Thoracic aorta (tissue), 2 donors: Measurements from ENCODE around the gene CCDC167. TPM values are rescaled to one million over a fixed set of nuclear protein-coding genes. Genes with fewer than 3 reads are reported as not detected.
A peak's percentile ranks its signal among the peaks of the same experiment; 100 is the strongest.

Source experiments
- ATAC-seq: fragments of 150-250 bp; one replicate; pipeline ENCODE4 v1.8.0; 2017; ENCODE audit warnings: low read depth; ENCODE audit not compliant: insufficient number of reproducible peaks, low FRiP score
- DNase-seq: peaks from one replicate; pipeline ENCODE4 v3.0.0-alpha.2; 2020; ENCODE audit warnings: low spot score
- H3K27ac ChIP-seq, 2 donors: fragments of 200-600 bp; sonication (generic); 1 replicate in 1 of 2; 2 replicates in 1 of 2; pipeline ENCODE4 v1.5.1; 2016; ENCODE audit warnings: mild to moderate bottlenecking in 2 of 2, moderate library complexity in 2 of 2
- H3K27me3 ChIP-seq: fragments of 200-600 bp; sonication (generic); replicated peaks from 2 replicates; pipeline ENCODE4 v1.6.0; 2016; ENCODE audit warnings: mild to moderate bottlenecking; ENCODE audit not compliant: insufficient read depth
- H3K36me3 ChIP-seq: fragments of 200-600 bp; sonication (generic); one replicate; pipeline ENCODE4 v1.5.1; 2016
- H3K4me1 ChIP-seq, 2 donors: fragments of 200-600 bp; sonication (generic); 1 replicate in 1 of 2; 2 replicates in 1 of 2; pipeline versions ENCODE4 v1.5.1 to v1.6.0; 2016; ENCODE audit warnings: low read depth in 2 of 2, mild to moderate bottlenecking in 1 of 2; ENCODE audit not compliant: control insufficient read depth in 1 of 2
- H3K4me3 ChIP-seq: fragments of 200-600 bp; sonication (generic); 2 replicates; pipeline ENCODE4 v1.5.1; 2016; ENCODE audit warnings: mild to moderate bottlenecking
- H3K9me3 ChIP-seq: fragments of 200-600 bp; sonication (generic); 2 replicates; pipeline ENCODE4 v1.5.1; 2016
- CTCF ChIP-seq: fragments of 200-600 bp; sonication (generic); IDR thresholded peaks from one replicate; pipeline ENCODE4 v1.5.1; 2019; ENCODE audit warnings: antibody characterized with exemption
- total RNA-seq, 2 donors: library from RNA; depleted of rRNA; stranded (reverse); fragments of >200 nt; gene quantifications; one replicate each; pipeline versions ENCODE4 v1.1.0 to v1.2.3, GENCODE V29; 2016

CCDC167 gene
- total RNA-seq, 2 donors from 2014 or later: 14.4 to 20.8 TPM

- Histone ChIP-seq H3K27me3 (no peaks in the 10 kb centered on the region), H3K9me3 (no peaks in the 10 kb centered on the region), H3K4me3 (peak overlapping the region; percentile 25), H3K36me3 (no peaks in the 10 kb centered on the region), H3K27ac (no peak overlapping the region), H3K4me1 (peaks cover 4 to 7% of the 10 kb centered on the region in 2 donors)
- TF ChIP-seq CTCF: no peak
- DNase-seq (no peak), ATAC-seq (no peak)
Observed at GRCh38 chr6:37515712-37516075, 16.0 kb upstream of the CCDC167 start.

DNA sequence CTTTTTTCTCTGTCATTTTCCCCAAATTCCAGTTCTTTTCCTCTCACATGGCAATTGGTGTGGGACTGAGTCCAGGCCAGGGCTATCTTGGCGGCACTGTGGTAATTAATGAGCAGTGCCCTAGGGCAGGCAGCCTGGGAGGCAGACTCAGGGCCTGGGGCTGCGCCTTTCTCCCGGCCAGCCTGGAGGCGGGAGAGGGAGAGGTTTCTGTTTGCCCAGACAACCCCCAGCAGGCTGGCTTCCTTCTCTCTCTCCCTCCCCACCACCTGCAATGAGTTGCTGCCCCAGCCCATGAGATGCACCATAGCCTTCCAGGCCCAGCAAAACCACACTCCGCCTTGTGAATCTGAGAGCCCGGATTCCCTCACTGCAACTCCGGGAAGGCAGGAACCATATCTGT is 15.1 kb upstream of the CCDC167 start:
- H3K27me3 ChIP-seq: no peaks in the 10 kb centered on the region
- no peak overlapping the region for H3K27ac ChIP-seq
- H3K4me3 ChIP-seq: no peak overlapping the region
- no peaks in the 10 kb centered on the region for H3K9me3 ChIP-seq
- DNase-seq (no peak), ATAC-seq (no peak)
- TF ChIP-seq CTCF: no peak
- H3K4me1 ChIP-seq: peaks cover 4 to 7% of the 10 kb centered on the region in 2 donors
- no peaks in the 10 kb centered on the region for H3K36me3 ChIP-seq

DNA sequence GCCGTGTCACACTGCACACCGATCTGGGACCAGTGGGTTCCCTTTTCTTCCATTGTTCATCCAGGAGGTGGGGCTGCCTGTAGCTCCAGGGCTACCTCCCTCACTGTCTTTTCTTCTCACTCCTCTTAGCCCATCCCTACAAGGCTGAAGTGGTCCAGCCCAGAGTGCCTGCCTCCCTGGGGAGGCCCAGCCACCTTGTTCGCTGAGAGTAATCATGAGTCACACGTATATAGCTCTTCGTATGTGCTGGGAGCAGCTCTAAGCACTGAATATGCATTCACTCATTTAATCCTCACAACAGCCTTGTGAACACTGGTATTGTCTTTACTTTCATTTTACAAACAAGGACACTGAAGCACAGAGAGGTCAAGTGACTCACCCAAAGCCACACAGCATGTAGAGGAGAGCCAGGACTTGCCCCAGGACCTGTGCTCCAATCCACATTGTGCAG is 14.7 kb upstream of the CCDC167 start:
- peaks cover 4 to 7% of the 10 kb centered on the region in 2 donors for H3K4me1 ChIP-seq
- no peak for TF ChIP-seq CTCF
- no peaks in the 10 kb centered on the region for H3K36me3 ChIP-seq
- H3K27ac ChIP-seq: no peak overlapping the region
- no peaks in the 10 kb centered on the region for H3K27me3 ChIP-seq
- DNase-seq (no peak), ATAC-seq (no peak)
- H3K9me3 ChIP-seq: no peaks in the 10 kb centered on the region
- H3K4me3 ChIP-seq: no peak overlapping the region

DNA sequence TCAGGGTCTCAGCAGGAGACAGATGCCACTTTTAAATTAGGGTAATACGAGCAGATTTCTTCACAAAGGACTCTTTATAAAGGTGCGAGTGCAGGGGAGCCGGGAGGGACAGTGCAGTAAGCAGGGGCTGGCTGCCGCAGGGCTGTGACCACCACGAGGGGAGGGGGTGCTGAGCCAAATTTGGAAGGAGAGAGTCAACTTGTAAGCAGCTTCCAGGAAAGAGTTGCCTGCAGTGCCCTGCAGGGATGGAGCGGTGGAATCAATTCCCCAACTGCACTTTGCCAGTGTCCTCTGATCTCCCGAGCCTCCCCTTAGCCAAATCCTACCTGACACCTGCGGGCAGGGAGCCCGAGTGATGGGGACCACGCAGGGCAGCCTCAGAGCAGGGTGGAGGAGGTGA is 13.9 kb upstream of the CCDC167 start:
- H3K36me3 ChIP-seq: no peaks in the 10 kb centered on the region
- no peaks in the 10 kb centered on the region for H3K9me3 ChIP-seq
- peaks cover 4 to 7% of the 10 kb centered on the region in 2 donors for H3K4me1 ChIP-seq
- ATAC-seq (no peak), DNase-seq (no peak)
- no peak for TF ChIP-seq CTCF
- H3K4me3 ChIP-seq: no peak overlapping the region
- no peaks in the 10 kb centered on the region for H3K27me3 ChIP-seq
- H3K27ac ChIP-seq: no peak overlapping the region

- Histone ChIP-seq H3K36me3 (no peaks in the 10 kb centered on the region), H3K27ac (no peak overlapping the region), H3K9me3 (no peaks in the 10 kb centered on the region), H3K27me3 (no peaks in the 10 kb centered on the region), H3K4me1 (peaks cover 4 to 7% of the 10 kb centered on the region in 2 donors), H3K4me3 (no peak overlapping the region)
- ATAC-seq: no peak
- no peak for DNase-seq
- no peak for TF ChIP-seq CTCF
Observed at GRCh38 chr6:37513155-37513554, 13.5 kb upstream of the CCDC167 start.
